ENCODE data around the gene FOSL2.
A peak's percentile ranks its signal among the peaks of the same experiment; 100 is the strongest.

Gene FOSL2

DNA sequence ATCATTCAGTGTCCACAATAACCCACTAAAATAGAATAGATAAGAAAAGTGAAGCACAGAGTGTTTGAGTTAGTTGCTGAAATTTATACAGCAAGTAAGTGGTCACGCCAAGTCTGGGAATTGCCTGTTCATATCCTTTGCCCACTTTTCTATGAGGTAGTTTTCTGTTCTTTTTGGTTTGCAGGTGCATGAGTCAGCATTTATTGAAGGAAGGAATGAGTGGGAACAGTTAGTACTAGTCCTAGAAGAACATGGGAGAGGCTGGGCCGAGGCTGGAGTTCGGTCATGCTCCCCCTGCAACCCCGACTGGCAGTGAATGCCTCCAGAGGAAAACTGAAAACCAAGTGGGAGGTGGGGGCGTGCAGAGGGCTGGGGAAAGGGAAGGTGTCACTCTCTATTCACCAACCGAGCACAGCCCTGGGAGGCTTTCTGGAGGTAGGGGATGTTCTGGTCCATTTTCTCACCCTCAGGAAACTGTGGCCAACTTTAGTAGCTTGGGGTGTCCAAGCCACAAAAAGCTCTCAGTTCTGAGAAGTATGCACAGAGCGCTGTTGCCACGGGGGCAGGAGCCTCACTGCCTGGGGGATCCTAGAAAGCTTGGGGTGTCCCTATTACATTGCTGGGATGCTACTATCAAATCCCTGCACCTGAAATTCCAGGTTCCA is 41.4 kb downstream of the FOSL2 start:
- DNase-seq (ENCODE audit: low spot score), result no peak

DNA sequence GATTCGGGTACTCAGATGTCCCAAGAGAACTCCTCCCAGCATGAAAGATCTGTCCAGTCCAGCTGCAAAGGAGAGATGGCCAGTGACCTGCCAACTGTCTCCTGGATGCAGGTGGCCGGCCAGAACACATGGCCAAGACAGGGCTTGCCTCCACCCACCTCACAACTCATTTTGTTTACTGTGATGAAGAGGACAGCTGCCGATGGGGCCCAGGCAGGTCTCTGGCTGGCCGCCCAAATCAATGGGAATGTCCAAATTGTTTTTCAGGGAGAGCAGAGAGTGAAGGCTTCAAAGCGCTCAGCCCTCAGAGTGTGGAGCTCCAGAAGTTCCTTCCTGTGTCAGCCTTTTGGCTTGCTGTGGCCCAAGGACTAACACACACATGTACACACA is 41.9 kb downstream of the FOSL2 start:
- no peak for DNase-seq (ENCODE audit: low spot score)

DNA sequence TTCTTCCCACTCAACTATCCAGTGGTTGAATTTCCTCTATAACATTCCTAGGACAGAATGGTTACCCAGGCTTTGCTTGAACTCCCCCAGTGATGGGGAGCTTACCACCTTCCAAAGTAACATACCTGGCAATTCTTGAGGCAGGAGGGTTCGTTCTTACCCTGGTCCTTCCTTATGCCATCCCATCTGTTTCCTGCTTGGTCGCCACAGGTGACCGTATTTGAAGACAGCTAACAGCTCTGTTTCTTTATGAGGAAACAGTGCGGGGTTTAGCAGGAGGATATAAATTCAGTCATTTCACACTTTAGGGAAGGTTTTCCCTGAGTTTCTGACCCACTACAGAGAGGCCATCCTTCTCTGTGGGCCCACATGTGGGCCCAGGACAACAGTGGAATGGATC is 42.6 kb downstream of the FOSL2 start:
- DNase-seq (ENCODE audit: low spot score), result no peak

DNA sequence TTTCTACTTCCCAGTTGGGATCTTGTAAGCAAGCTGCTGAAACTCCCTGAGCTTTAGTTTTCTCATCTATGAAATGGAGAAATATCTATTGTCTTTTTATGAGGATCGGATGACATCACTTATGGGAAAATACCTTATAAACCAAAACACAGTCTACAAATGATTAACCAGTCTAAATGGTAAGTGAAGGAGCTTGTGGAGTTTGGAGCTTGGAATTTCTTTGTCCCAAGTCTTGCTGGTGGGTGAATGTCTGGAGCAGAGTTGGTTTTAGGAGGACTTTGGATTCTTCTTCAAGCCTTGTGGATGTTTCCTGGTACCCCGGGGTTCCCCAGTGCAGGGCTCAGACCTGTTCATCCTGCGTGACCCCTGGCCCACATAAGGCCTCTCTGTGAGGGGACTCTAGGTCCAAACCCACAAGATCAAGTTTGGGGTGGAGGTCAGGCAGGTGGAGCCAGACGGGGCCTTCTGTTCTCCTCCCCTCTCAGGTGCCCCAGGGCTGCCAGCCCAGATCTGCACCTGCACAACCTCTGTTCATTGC is 43.2 kb downstream of the FOSL2 start:
- peak; percentile 33 for DNase-seq (ENCODE audit: low spot score)

DNA sequence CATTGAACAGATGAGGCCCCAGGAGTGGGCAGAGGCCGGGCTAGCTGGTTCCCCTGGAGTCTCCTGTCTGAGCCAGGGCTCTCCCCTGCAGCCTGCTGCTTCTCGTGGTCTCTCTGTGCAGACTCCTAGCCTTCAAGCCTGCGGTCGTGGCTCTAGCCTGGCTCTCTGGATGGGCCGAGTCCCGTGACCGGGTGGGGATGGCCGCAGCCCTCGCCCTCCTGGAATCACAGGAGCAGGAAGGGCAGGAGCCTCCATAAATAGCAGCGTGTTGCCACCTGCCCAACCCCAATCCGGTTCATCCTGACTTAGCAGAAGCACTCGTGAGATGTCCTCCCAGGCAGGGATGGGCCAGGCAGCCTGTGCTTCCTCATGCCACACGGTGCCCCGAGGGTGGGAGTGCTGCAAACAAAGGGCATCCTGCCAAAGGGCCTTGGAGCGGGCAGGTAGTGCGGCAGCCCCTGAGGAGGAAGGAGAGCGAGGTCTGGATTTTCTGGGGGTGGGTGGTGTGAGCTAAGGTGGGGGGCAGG is 43.9 kb downstream of the FOSL2 start:
- peak; percentile 64 for DNase-seq (ENCODE audit: low spot score)

DNA sequence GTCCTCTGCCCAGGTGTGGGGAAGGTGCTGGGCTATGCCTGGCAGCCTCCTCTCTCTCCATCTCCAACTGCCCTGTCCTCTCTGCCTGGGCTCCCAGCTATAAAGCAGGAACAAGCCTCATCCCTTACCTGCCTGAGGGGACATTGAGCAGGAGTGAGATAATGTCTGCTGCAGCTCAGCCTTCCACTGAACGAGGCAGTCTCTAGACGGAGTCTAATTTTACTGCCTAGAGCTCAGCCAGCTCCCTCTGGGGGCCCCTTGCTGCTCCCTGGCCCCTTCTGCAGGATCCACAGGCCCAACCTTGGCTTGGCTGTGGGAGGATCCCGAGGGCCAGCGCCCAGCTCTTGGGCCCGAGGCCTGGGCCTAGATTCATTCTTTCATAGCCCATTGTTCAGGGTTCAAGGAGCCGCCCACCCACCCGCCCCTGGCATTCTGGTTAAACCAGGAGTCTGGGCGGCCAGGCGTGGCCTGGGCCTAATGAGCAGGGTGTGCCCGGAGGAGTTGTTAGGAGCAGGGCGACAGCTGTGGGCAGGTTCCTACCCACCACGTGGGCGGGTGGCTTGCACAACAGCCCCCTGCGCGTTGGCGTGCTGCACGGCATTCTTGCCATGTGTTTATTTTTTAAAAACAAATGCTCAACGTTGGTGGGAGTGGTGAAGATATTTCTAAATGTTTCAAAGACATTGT is 44.6 kb downstream of the FOSL2 start:
- DNase-seq (ENCODE audit: low spot score), result peak; percentile 84

DNA sequence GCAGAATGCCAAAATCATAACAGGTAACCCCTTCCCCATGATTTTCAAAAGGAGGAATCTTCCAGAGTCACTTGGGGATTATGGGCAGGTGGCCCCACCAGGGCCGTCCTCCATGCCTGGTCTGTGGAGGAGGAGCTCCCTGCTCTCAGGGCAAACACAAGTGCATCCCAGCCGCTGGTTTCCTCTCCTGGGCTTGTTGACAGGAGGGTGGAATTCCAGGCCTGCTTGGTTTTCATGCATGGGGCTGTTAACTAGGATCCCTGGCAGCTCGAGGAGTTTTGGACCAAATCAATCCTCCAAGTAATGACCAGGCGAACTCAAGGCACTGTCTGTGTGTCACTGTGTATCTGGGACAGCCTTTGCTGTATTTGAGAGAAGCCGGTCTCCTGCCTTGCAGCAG is 45.3 kb downstream of the FOSL2 start:
- peak; percentile 35 for DNase-seq (ENCODE audit: low spot score)

DNA sequence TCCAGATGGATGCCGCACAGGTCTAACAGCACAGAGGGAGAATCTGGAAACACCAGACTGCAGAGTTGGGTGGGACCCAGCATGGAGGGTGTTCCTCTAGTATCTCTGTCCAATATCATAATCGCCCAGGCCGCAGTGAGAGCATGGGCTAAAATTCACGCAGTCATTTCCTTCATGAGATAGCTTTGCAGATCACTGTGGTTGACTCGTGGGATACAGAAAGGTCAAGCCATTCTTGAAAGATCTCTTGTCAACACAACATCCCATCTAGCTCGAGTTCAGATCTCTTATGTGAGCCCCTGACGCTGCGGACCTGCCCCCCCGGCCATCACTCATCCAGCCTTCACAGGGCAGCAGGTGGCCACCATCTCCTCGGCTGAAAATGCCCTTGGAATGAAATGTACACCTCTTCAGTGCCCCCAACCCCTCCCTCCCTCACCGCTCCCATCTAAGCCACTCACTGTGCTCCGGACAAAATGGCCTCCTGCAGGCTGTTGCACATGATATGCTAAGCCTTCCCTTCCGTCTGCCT is 45.9 kb downstream of the FOSL2 start:
- DNase-seq (ENCODE audit: low spot score), result no peak

DNA sequence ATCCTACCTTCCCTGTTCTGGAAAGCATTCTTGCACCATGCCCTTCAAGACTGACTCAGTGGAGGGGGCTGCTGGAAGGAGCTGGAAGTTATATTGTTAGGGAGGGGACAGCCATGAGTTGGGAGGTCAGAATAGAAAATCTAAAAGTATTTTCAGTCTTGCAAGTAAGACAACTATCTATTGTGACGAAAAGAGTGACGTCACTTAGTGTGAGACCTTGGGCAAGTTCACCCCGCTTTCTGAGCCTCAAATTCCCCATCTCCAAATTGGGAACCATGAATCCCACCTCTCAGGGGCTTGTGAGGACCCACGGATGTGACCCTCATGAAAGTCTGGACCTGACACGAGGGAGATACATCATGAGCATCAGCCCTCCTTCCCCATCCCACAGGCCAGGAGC is 46.5 kb downstream of the FOSL2 start:
- DNase-seq (ENCODE audit: low spot score), result no peak

DNA sequence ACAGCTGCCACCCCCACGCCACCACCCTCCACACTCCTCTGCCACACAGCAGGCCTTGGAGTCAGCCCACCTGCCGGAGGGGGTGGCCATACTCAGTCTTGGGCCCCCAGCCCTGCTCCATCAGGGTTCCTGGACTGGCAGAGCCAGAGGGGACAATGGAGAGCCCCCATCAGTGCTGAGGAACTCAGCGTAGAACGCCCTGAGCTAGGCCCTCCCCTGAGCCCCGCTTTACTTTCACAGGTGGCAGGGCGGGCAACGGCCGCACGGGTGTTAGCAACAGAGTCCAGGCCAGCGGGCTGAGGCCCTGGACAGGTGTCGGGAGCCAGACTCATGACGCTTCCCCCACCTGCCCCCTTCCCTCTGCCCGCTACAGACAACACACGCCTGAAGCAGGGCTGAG is 47.1 kb downstream of the FOSL2 start:
- no peak for DNase-seq (ENCODE audit: low spot score)

DNA sequence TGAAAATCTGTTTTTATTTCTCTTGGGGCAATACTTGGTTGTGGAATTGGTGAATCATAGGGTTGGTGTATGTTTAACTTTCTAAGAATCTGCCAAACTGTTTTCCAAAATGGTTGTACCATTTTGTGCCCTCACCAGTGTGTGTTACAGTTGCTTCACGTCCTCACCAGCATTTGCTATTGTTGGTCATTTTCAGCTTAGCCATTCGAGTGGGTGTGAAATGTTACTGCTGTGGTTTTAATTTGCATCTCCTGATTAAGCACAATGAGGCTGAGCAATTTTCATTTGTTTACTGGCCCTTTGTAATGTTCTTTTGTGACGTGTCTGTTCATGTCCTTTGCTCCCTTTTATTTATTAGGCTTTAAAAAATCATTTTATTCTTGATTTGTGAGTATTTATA is 49.7 kb downstream of the FOSL2 start:
- no peak for DNase-seq (ENCODE audit: low spot score)

DNA sequence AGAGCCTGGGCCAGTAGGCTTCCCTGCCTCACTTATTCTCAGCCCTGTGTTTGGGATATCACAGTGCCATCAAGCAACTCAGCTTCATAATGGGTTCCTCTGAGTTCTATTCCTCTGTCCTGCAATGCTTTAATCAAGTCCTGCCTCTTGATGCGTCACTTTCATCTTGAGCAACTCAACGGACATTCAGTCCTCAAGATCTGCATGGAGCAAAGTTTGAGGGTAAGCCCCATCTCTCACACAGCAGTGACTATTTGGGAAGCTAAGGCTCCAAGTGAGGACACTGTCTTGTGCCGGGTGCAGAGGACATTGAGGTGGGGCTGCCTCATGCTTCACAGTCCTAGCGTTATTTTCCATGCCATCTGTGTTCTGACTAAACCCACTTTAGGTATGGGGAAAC is 52.3 kb downstream of the FOSL2 start:
- no peak for DNase-seq (ENCODE audit: low spot score)

DNA sequence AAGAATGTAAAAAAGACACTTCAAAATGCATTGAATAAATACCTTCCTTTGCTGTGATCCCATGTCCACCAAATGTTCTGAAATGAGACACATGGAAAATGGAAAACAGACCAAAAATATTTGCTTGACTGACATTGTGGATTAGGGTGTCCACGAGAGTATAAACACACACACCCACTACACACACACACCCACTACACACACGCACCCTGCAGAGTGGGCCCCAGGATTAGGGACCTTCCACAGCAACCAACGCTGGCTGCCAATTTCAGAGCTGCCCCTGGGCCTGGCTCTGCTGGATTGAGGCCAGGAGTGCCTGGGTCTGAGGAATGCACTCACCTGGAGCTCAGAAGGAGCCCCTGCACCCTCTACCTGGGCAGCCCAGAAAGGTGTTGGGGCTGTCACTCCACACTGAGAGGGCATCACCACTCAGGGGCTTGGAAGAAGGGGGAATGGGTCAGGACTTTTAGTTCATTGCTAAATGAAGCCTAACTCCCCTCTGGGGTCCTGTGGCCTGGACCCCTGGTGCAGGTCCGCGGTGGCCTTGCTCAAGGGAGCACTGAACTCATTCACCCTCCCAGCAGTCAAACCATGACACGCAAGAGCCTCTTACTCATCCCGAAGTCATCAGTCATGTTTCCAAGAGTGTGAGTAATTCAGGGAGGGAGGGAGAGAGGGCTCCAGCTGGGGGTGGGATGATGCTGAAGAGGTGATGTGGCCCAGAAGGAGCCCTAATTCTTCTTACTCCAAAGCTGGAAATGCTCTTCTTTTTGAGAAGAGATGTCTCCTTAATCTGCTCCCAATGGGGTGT is 53.0 kb downstream of the FOSL2 start:
- DNase-seq (ENCODE audit: low spot score), result peak; percentile 69

DNA sequence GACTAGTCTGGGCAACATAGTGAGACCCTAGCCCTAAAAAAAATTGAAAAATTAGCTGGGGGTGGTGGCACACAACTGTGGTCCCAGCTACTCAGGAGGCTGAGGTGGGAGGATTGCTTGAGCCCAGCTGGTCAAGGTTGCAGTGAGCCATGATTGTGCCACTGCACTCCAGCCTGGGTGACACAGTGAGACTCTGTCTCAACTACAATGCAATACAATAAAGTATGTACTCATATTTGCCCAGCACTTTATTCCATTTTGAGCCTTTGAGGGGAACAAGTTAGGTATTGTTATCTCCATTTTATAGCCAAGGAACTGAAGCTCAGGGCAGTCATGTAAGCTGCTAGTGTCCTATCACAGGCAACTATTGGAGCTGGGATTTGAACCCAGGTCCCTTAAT is 53.9 kb downstream of the FOSL2 start:
- DNase-seq (ENCODE audit: low spot score), result no peak

DNA sequence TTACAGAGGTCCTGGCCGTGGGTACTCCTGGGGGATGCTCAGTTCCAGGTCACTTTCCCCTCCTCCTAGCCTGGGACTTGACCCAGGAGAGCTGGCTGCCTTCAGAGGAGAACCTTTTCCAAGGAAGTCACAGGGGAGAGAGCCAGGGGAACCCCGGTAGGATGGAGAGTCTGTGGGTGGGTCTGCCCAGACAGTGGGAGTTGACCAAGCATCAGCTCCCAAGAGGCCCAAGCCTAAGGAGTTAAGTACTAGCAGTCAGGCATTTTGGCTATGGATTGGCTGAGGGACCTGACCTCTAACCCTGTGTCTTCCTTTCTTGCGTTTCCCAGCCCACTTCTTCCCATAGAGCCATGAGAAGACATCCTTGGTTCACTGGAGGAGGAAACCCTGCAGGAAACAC is 54.4 kb downstream of the FOSL2 start:
- DNase-seq (ENCODE audit: low spot score), result no peak

DNA sequence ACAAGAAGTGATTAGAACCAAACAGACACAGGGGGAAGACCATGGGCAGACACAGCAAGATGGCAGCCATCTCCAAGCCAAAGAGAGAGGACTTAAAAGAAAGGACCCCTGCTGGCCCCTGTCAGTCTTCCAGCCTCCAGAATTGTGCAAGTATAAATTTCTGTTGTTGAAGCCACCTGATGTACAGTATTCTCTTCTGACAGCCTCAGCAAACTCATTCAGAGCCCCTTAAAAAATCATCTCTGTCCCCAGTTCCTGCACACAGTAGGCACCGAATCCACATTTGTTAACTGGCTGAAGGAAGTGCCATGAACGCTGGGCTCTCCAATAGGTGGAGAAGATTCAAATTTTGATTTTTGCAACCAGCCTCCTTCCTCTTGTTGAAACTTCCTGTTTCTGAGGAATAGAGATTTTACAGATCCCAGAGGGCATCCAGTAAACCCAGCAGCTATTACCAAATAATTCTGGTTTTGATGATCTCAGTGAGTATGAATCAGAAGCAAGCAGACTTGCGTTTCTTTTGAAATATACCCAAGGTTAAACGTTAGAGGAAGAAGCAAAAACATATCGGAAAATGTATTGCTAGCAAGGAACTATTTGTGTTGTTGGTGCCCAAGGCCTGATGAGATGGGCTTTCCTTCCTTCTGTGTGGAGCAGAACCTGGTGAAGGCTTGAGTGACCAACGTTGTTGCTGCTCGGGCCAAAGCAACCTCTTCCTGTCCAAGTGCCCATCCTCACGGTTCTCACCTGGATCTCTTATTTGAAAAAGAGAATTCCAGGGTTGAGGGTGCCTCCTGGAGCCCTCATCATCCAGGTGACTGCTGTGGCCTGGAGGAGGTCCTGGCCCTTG is 55.5 kb downstream of the FOSL2 start:
- no peak for DNase-seq (ENCODE audit: low spot score)

DNA sequence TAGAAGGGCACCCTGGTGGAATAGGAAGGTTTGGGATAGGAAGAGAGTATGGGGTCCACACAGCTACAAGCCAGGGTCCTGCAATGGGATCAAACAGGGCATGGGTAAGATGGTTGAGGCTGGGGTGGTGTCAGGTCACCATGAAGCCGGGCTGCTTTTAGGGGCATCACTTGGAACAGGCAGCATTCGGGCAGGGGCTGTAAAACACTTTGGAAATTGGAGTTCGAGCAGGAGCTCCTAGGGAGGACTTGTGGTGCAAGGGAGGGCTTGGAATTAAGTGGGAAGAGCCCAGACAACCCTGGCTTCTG is 56.1 kb downstream of the FOSL2 start:
- DNase-seq (ENCODE audit: low spot score), result no peak

DNA sequence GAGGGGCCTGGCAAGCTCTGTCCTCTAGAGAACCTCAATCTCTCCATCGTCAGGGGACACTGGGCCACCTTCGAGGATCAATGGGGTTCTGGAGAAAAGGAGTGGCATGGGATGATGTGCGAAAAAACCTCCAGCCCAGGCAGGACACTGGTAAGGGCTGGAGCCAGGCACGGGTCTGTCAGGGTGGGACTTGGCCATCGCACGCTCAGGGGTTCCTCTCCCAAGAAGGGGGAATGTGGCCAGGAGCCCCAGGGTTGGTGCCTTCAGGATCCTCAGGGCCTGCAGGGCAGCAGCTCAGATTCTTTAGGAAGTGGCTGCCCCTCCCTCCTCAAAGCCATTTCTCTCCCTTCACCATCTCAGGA is 56.4 kb downstream of the FOSL2 start:
- no peak for DNase-seq (ENCODE audit: low spot score)

DNA sequence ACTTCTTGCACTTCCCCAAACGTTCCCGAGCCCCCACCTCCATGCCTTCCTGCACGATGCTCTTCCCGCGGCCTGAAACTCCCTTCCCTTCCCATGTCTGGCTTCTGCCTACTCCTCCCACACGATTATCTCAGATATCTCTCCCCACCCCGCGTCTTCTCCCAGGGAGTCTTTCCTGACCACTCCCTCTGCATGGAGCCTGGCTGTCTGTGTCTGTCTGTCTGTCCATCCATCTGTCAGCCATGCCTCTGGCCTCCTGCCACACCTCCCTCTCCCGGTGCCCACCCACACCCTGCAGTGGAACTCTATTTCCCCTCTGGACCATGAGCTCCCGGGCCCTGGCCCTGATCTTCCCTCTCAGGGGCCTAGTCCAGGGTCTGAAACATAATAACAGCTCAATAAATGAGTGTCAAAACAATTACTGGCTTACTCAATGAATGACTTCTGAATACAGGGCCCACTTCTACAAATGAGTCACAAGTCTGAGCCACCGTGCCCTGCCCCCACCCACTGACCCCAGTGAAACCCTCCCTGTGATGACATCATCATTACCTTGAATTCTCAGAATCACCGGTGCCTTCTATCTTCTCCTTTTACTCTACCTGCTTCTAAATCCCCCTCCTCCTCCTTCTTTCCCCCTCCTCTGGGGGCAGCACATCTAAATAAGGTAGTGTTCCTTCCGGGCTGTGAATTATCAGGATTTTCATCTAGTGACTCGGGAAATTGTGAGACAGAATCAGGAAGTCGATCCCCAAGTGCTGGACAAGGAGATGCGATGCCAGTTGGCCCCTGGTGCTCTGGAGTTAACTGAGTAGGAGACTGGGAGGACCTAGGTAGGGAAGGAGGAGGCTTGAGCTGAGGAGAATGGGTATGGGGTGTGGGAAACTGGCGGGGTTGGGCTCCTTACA is 57.1 kb downstream of the FOSL2 start:
- peak; percentile 41 for DNase-seq (ENCODE audit: low spot score)

DNA sequence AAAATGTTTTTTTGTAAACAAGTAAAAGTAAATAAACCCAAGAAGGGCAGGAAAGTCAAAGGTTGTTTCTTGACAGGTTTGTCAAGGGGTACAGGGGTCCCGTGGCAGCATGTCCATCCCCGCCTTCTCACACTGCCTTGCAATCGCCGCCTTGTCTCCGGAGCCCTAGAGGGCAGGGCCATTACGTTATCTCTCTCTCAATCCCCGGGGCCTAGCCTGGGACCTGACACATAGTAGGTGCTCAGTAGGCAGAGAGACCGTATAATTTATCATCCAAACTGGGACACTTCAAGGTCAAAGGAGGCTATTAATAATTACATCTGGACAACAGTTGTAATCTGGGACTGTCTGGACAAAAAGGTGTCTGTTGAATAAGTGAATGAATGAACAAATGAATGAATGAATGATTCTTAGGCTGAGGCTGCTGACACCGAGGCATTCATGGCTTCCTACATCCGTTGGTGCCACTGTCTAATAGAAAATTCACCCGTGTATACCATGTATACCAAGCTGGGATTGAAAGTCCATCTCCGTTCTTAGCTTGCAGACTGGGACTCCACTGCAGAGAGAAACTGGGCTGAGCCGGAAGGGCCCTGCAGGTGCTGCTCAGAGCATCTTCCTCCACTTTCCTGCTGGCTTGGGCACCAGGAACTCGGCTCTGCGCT is 58.4 kb downstream of the FOSL2 start:
- DNase-seq (ENCODE audit: low spot score), result no peak
